ENCODE measurements around the gene SEH1L.
A peak's percentile ranks its signal among the peaks of the same experiment; 100 is the strongest.
"Not testable (repeated sequence)": the region's sequence is repeated elsewhere in the genome, so short reads cannot be mapped to it uniquely, and the experiment has no call there.

Gene SEH1L, protein sequence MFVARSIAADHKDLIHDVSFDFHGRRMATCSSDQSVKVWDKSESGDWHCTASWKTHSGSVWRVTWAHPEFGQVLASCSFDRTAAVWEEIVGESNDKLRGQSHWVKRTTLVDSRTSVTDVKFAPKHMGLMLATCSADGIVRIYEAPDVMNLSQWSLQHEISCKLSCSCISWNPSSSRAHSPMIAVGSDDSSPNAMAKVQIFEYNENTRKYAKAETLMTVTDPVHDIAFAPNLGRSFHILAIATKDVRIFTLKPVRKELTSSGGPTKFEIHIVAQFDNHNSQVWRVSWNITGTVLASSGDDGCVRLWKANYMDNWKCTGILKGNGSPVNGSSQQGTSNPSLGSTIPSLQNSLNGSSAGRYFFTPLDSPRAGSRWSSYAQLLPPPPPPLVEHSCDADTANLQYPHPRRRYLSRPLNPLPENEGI

DNA sequence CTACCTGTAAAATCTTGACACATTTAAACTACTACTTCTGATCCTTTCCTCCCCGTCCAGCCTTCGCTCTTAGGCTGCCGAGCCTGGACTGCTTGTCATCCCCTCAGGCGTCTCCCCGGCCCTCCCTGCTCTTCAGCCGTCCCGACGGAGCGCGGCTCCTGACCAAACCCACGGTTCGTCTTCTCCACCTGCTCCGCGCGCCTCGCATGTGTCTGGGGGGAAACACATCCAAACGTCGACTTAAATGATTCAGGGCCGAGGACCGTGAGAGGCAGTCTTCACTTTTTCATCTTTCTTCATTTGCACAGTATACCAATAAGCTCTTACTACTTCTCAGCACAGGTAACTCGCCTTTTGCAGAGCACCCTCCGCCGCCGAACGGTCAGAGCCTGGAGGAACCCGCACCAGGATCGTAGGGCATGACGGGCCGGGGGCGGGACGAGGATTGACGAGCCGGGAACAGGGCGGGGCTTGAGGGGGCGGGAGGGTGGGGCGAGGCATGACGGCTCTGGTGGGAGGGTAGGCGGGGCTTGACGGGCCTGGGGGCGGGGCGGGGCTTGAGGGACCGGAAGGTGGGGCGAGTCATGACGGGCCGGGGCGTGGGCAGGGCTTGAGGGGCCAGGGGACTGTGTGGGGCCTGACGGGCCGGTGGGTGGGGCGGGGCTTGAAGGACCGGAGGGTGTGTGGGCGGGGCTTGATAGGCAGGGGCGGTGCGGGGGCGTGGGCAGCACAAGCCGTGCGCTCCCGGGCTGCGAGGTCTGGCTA lies at the start of gene SEH1L:
Gene SEH1L, plus strand, starts transcription at position 727 of the 765 bp plus-strand sequence. CDS start 111 bp downstream, outside the sequence.
- peak; percentile 89 for DNase-seq

DNA sequence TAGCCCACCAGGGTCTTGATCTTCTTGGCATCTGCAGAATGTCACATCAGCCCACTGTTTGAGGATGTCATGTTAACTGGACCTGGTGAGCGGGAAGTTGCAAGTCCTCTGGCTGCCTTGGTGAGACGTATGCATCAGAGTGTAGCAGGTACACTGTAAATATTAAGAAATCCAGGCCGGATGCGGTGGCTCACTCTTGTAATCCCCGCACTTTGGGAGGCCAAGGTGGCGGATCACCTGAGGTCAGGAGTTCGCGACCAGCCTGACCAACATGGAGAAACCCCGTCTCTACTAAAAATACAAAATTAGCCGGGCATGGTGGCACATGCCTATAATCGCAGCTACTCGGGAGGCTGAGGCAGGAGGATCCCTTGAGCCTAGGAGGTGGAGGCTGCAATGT lies 46.6 kb upstream of the SEH1L start:
- DNase-seq = not testable (repeated sequence)

DNA sequence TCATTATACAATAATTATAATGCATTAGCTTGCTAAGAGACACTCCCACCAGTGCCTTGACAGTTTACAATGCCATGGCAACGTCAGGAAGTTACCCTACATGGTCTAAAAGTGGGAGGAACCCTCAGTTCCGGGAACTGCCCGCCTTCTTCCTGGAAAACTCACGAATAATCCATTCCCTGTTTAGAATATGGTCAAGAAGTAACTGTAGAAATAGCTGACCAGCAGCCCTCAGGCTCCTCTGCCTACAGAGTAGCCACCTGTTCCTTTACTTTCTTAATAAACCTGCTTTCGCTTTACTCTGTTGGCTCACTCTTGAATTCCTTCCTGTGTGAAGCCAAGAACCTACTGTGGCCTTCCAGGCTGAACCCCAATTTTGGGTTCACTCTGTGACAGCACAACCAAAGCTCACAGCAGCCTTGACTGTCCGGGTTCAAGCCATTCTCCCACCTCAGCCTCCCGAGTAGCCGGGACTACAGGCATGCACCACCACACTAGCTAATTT lies 43.7 kb upstream of the SEH1L start:
- DNase-seq = no peak

DNA sequence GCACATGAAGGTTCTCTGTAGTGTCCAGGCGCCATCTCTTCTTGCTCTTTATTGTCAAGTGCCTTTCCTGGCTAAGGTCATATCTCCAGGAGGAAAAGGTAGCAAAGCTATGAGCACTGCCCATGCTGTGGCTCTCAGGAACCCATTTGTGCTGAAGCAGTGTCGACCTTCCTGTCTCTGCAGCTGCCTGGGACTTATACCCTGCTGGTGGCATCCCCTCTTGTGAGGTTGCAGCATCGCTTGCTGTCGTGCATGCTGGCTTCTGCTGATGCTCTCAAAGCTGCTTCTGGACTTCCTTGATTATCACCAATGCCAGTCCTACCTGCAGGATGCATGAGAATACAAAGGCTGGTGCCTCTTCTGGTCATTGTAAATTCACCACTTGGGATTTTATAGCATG lies 41.7 kb upstream of the SEH1L start:
- DNase-seq = no peak

DNA sequence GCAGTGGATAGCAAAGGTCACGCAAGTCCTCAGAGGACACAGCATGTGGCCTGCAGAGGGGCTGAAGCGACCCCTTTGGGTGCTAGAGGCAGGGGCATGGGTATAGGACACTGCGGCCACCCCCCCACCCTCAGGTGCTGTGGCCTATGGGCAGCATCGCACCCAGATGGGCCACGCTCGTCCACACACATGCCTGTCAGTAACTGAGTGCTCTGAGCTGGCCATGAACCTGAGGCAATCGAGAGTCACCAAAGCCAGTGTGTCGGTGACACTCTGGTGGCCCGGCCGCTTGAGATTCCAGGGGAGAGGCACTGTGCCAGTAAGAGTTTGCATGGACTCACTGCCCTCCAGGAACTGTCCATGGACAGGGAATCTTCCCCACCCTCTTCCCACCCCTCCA lies 41.0 kb upstream of the SEH1L start:
- DNase-seq = no peak

DNA sequence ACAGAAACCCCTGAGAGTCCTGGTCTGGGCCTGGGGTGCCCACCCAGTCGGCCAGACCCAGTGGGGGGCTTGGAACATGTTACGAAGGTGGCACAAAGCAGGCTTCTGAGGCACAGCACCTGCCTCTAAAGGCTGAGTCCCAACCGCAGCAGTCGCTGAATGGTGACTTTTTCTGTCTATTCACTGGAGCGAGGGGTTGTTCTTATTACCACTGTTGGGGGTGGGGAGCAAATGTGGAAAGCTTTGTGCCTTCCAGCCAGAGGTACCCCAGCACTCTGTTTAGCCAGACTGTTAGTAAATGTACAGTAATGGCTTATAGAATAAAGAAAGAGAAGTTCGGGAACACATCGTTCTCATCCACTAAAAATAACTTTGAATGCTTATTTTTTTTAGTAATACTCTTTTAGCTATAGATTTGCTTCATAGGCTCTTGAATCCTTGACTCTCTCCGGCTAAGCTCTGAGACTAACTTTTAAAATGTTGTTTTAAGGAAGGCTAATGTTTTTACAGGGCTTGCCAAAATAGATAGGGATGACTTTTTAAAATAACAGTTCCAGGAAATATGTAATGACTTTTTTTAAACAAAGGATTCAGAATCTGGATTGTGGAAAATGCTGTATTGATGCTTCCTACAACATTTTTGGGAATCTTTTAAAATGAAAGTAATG lies 40.4 kb upstream of the SEH1L start:
- no peak for DNase-seq

DNA sequence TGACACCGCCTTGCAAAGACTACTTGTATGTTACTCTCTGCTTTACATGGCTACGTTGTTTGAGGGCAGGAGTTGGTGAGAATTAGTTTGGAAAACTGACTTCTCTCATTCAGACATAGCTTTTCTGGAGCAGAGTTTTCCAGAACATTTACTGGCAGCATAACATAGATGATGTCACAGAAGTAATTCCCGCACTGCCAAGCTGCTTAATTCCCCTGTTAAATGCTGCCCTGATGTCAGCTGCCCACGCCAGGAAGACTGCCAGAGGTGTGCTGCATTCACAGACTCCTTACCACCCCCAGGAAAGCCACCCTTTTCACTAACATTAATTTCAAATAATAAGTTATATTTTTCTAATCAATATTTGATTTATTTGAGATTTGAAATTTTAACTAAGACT lies 39.1 kb upstream of the SEH1L start:
- no peak for DNase-seq

DNA sequence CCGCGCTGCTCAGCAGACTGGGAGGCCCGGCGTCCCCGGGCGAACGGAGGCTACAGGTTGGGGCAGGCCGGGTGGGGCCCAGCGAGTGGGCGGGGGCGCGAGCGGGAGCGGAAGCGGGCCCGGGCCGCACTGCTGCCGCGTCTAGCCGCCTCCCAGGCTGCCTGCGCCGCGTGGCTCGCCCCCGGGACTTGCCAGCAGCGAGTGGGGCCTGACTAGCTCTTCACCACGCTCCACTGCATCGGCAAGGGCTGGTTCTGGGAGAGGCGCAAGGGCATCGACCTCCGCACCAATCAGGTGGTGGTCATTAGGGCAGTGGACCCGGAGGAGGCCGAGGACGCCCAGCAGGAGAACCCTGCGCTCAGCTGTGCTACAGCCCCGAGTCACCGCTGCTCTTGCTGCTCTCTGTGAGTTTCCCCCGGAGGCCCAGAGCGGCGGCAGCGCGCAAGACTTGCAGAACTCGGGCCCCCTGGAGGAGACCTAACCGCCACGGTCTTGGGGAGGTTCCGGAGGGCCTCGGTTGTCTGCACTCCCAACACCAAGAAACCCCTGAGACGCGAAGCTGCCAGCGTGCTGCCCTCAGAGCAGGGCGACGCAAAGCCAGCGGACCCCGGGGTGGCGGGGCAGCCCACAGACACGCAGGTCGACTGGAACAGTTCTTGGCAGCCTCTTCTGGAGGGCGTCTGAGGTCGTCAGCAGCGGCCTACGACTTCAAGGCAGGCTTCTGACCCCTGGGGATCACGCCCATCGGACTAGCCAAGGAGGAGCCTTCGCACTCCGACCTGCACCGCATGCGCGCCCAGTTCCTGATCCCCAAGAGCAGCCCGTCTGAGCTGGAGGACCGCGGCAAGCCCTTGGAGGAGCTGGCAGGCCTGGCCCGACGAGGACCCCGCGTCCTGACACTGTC lies 36.5 kb upstream of the SEH1L start:
- no peak for DNase-seq

DNA sequence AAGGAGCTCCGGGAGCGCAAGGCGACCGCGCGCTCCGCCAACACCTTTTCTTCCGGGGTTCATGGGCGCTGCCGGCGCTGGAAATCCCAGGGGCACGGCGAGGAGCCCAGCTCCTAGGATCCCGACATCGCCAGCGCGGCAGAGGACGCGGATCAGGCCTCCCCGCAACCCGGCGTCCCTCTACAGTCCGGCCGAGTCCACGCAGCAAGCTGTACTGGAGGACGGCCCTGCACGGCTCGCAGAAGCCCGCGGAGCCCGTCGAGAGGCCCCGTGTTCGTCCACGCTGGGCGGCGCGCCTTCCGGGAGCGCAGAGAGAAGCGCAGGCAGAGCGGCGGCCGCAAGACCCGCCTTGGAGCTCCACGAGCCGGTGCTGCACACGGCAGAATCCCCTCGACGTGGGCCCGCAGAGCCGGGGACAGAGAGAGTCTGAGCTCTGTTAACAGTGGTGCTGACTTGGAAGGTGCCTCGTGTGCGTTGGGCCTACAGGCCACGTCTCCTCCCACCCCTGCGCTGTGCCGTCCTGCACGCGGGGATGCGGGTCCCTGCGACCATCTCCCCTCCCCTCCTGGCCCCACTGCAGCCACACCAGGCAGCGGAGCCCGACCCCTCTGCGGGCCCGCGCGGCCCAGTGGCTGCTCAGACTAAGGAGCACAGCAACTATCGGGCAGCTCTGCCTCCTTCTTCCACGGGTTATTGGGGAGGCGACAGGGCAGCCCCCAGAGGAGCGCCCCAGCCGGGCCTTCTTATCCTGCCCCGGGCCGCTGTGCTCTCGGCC lies 35.7 kb upstream of the SEH1L start:
- DNase-seq = no peak

DNA sequence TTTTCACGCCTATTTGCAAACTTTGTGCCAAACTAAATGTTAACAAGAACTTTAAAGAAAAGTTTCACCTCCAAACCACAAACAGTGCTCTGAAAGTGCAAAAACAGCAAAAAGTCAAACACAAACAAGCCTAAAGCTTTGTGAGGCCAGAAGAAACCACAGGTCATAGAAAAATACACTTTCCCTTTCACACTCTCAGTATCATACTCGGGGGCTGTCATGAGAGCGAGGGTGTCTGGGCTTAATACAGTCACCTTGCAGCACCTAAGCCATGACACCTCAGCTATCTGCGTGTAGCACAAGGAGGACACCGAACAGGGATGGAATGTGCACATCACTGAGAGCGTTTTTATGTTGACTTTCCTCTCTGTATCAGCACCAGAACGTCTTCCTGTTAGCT lies 26.6 kb upstream of the SEH1L start:
- DNase-seq = no peak

DNA sequence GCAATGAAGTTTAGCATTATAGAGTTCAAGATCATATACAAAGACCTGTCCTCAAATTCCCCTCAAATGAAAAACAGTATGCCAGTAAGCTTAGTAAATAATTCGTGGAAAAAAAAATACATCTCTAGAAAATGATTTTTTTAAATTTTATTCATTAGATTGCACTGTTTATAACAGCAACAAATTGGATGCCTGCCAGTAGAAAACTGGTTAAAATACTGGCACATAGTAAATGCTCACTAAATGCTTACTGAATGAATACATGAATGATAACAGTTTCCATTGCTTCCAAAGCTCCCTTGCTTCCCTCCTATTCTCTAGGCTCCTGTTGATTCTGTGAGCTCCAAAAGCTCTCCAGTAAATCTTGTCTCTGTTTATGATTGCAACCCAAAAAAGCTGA lies 25.5 kb upstream of the SEH1L start:
- no peak for DNase-seq

DNA sequence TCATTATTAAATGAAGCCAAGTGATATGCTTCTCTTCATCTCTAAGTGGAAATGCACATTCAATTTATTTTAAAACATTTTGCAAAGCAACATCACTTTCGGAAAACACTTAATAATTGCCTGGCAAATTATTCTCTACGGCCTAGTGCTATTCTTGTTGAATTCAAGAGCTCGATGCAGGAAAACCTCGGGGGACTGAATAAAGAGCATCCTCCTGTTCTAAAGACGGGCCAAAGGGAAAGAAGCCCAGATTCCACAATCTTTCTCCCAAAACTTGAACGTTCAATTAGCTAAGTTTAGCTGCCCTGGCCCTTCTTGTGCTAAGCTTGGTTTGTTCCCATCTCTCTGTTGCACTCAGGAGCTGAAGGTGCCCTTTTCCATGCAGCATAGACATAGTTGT lies 23.2 kb upstream of the SEH1L start:
- no peak for DNase-seq

DNA sequence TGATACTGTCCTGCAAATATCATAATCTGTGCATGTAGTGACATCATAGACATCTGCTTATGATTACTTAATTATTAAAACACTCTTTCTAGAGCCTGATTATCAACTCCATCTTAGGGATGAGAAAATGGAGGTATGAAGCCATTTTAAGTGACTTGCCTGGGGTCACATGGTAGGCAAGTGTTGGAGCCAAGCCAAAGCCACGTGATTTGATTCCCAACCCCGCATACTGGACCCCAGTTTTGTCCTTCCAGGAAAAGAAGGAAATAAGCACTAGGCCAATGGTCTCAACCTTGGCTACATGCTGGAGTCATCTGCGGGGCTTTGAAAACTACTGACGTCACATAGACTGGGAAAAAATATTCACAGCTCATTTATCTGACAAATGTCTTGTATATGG lies 19.6 kb upstream of the SEH1L start:
- no peak for DNase-seq

DNA sequence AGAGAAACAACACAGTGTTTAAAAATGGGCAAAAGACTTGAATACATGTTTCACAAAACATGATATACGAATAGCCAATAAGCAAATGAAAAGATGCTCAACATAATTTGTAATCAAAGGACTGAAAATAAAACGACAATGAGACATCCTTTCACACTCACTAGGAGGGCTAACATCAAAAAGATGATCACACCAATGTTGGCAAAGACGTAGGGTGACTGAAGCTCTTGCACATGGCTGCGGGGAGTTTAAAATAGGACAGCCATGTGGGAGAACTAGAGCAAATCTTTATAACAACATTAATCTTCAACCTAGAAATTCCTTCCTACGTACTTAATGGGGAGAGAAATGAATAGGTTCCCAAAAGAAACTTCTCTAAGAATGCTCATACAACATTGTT lies 19.2 kb upstream of the SEH1L start:
- DNase-seq = no peak

DNA sequence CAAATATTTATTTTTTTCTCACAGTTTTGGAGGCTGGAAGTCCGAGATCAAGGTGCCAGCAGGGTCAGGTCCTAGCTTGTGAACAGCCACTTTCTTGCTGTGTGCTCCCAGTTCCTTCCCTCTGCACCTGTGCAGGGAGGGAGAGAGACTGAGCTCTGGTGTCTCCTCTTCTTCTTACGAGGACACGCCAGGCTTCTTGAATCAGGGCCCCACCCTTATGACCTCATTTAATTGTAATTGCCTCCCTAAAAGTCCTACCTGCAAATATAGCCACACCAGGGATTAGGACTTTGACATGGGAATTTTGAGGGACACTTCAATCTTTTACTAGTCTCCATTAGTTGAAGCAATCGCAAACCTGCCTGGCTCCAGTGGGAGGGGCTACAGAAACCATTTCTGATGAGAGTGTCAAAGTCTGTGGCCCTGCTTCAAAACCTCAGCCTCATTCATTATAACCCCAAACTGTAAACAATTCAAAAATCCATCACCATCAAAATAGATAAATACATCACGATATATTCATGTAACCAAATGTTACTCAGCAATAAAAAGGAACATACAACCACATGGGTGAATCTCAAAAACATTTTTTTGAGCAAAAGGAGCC lies 18.2 kb upstream of the SEH1L start:
- no peak for DNase-seq

DNA sequence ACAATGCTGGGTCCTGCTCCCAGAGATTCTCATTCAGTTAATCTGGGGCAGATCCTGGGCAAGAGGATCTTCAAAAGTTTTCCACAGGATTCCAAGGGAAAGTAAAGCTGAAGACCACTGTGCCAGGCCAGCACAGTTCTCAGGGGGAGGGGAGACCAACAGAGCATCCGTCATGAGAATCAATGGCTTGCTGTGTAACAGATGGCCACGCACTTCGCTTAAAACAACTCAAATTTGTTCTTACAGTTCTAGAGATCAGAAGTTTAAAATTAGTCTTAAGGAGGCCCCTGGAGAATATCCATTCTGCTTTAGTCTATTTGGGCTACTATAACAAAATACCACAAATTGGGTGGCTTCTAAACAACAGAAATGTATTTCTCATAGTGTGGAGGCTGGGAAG lies 17.4 kb upstream of the SEH1L start:
- no peak for DNase-seq

DNA sequence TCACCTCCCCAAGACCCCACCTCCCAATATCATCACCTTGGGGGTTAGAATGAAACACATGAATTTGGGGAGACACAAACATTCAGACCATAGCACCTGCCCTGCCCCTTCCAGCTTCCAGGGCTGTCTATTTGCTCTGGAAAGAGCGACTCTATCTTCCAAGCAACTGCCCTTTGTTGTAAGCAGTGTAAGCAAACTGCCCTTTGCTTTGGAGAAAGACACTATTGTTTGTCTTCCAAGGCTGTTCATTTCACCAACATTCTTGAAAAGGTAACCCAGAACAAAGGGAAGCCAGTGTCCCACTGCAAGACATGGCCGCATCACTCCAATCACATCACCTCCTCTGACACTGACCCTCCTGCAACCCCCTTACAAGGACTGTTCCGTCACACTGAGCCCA lies 16.9 kb upstream of the SEH1L start:
- DNase-seq = no peak

DNA sequence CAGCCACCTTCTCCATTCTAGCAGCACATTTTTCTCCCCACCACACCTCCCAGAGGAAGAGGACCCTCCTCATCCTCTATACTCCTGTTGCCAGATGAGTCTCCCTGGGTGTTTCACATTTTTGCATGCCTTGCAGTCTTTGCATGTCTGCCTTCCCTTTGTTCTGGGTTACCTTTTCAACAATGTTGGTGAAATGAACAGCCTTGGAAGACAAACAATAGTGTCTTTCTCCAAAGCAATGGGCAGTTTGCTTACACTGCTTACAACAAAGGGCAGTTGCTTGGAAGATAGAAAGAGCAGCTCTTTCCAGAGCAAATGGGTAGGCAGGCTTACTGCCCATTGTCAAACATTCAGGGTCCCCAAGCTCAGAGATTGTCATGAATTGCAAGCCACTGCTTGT lies 14.5 kb upstream of the SEH1L start:
- no peak for DNase-seq

DNA sequence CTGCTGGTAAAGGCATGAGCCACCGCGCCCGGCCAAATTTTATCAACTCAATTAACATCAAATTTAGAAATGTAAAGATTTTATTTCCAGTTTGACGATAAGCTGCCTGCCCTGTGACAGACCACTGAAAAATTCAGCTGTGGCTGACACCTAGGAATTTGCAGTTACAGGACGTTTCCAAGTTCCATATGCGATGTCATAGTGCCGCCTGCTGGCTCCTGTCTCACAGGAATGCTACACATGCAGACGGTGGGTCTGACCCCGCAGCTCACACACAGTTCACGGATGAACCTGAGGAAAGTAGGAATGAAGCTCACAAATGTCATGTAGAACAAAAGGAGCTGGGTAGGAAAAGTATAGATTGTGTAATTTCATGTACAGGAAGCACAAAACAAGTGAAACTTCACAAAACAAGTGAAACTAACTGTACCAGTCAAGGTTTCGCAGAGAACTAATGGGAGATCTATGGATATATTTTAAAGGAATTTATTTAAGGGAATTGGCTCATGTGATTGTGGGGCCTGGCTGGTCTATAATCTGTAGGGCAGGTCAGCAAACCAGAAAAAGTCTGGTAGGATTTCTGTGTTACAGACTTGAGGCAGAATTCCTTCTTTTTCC lies 13.2 kb upstream of the SEH1L start:
- peak; percentile 1 for DNase-seq

DNA sequence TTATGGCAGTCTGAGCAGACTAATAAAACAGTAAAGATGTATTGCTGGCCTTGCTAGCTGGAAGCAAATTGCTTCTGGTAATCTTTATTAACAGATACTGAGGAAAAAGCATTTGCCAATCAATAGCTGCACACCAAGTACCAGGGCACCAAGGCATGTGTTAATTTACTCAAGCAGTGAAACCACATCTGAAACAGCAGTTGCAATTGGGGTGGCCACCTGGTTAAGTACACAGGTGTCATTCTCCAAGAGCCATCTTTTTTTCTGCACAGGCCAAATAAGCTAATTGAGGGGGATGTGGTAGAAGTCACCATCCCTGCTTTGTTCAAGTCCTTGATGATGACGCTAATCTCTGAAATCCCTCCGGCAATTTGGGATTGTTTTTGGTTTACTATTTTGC lies 8.6 kb upstream of the SEH1L start:
- DNase-seq = no peak

DNA sequence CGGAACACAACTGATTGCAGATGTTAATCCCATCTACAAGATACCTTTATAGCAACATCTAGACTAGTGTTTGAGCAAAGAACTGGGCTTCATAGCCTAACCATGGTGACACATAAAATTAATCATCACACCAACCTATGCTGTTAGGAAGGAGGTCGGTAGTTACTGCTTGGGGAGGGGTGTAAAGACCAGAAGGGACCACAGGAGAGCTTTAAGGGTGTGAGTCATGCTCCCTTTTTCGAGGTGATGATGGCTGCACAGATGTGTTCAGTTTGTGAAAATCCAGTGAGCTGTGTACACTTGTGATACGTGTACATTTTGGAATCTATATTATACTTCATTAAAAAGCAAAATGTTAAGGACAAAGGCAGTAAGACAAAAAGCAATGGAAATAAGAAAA lies 4.6 kb upstream of the SEH1L start:
- no peak for DNase-seq
